Ovary (tissue), 3 donors: ENCODE results near the gene KAT2B.

Source experiments
- CTCF ChIP-seq, 3 donors: fragments of 450-650 bp in 2 of 3; fragments of 200-600 bp in 1 of 3; IDR thresholded peaks; one replicate each; pipeline versions ENCODE4 v1.5.1 to v1.8.0; 2016 to 2022; ENCODE audit warnings: antibody characterized with exemption in 3 of 3, mild to moderate bottlenecking in 1 of 3
- EP300 ChIP-seq: sonication (generic); formaldehyde crosslinking; IDR thresholded peaks from one replicate; pipeline ENCODE4 v1.6.1; 2017; ENCODE audit warnings: antibody characterized with exemption
- POLR2A ChIP-seq: fragments of 450-650 bp; IDR thresholded peaks from one replicate; pipeline ENCODE4 v1.6.1; 2017; ENCODE audit warnings: antibody characterized with exemption, mild to moderate bottlenecking, moderate library complexity
- donor health status: DM: no; HTN: no; CAD: no.

- no peak for TF ChIP-seq EP300
- no peak for TF ChIP-seq POLR2A
- TF ChIP-seq CTCF (IDR thresholded peaks at IDR 0.05), result no peak
Observed at GRCh38 chr3:20141316-20141715, 101.1 kb downstream of the KAT2B start.
